ENCODE data around the gene CLINT1. TPM values are rescaled to one million over a fixed set of nuclear protein-coding genes. Genes with fewer than 3 reads are reported as not detected.
A peak's percentile ranks its signal among the peaks of the same experiment; 100 is the strongest.

Gene CLINT1
- polyA plus RNA-seq, 3 donors: 67.4 to 100 (median 71.9) TPM

DNA sequence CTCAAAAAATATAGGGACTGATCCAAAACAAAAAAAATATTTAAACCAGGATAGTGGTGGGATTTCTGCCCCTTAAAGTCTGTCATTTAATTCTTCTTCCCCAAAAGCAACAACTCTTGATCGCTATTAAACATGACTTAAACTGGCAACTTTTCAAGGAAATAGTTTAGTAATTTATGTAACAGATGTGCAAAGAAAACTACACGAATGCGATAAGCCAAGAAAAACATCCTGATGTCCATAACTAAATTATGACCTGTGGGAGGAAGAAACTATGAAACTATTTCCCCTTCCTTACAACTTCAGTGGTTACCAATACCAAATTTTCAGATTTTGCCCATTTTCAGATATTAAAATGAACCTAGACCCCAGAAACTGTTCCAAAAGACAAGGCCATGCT, 31.5 kb downstream of the CLINT1 start:
- peaks cover 2 to 4% of the 10 kb centered on the region in 2 donors for H3K36me3 ChIP-seq (replicated peaks in 1 of 2; ENCODE audit: control insufficient read depth in 1 of 2, insufficient read depth in 2 of 2, low read length in 2 of 2)
- Mint-ChIP-seq H3K27ac (peak overlapping the region in 1 of 7 donors; percentile 18), H3K4me1 (peaks cover 25% of the 10 kb centered on the region), H3K4me3 (no peak overlapping the region), H3K9me3 (peaks cover 0 to under 1% (median 0%) of the 10 kb centered on the region in 7 donors), H3K27me3 (ENCODE audit: low read depth in 3 of 3) (peaks cover 0 to 2% (median 0%) of the 10 kb centered on the region in 3 donors), H3K36me3 (peaks cover 2 to 10% of the 10 kb centered on the region in 2 donors)
- H3K27me3 ChIP-seq (ENCODE audit: control insufficient read depth in 2 of 2, insufficient read depth in 2 of 2, low read length in 2 of 2): no peaks in the 10 kb centered on the region
- H3K79me2 ChIP-seq (ENCODE audit: insufficient read depth, low read length): peaks cover 100% of the 10 kb centered on the region
- peaks cover 0 to 7% of the 10 kb centered on the region in 2 donors for H3K4me1 ChIP-seq (ENCODE audit: control insufficient read depth in 1 of 2, insufficient read depth in 2 of 2, low read length in 2 of 2)
- H3K27ac ChIP-seq (ENCODE audit: low read depth in 1 of 2, low read length in 2 of 2): no peak overlapping the region
- H4K20me1 ChIP-seq (ENCODE audit: insufficient read depth, low read length): peaks cover 99% of the 10 kb centered on the region
- TF ChIP-seq, protein P1, sequence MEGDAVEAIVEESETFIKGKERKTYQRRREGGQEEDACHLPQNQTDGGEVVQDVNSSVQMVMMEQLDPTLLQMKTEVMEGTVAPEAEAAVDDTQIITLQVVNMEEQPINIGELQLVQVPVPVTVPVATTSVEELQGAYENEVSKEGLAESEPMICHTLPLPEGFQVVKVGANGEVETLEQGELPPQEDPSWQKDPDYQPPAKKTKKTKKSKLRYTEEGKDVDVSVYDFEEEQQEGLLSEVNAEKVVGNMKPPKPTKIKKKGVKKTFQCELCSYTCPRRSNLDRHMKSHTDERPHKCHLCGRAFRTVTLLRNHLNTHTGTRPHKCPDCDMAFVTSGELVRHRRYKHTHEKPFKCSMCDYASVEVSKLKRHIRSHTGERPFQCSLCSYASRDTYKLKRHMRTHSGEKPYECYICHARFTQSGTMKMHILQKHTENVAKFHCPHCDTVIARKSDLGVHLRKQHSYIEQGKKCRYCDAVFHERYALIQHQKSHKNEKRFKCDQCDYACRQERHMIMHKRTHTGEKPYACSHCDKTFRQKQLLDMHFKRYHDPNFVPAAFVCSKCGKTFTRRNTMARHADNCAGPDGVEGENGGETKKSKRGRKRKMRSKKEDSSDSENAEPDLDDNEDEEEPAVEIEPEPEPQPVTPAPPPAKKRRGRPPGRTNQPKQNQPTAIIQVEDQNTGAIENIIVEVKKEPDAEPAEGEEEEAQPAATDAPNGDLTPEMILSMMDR (IDR thresholded peaks at IDR 0.05): no peak
- DNase-seq: no peak
- intact Hi-C loops (cut with micrococcal nuclease): loop anchor here in 1 of 2 donors (5.0 kb wide), 1 partner anchor 1280 kb away; no protein-coding TSS in a partner anchor
- no CpG with 5 or more reads among the region's 3 CpGs for WGBS (ENCODE audit: insufficient coverage)
- H3K4me3 ChIP-seq (replicated peaks in 1 of 3; ENCODE audit: low read depth in 2 of 3, low read length in 3 of 3): no peak overlapping the region
- H3K4me2 ChIP-seq (replicated peaks; ENCODE audit: extremely low read depth, low read length, poor library complexity, severe bottlenecking): no peak overlapping the region
- H3K9me3 ChIP-seq (replicated peaks in 1 of 2; ENCODE audit: control insufficient read depth in 1 of 2, insufficient read depth in 1 of 2, low read length in 2 of 2): no peaks in the 10 kb centered on the region
- H3K9ac ChIP-seq (ENCODE audit: insufficient read depth, low read length, poor library complexity, severe bottlenecking): no peak overlapping the region
- no peak overlapping the region for H2AFZ ChIP-seq (ENCODE audit: insufficient read depth, low read depth, low read length, poor library complexity, severe bottlenecking)

DNA sequence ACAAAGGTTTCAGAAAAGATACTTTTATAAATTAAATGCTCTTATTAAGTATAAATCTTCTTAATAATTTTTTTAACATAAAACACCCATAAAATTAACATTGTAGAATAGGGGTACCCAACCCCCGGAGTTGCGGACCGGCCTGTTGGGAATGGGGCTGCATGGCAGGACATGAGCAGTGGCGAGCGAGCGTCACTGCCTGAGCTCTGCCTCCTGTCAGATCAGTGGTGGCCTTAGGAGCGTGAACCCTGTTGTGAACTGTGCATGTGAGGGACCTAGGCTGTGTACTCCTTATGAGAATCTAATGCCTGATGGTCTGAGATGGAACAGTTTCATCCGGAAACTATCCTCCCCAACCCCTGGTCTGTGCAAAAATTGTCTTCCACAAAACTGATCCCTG, 35.3 kb downstream of the CLINT1 start:
- H3K27me3 ChIP-seq (ENCODE audit: control insufficient read depth in 2 of 2, insufficient read depth in 2 of 2, low read length in 2 of 2): no peaks in the 10 kb centered on the region
- peaks cover 0 to 7% of the 10 kb centered on the region in 2 donors for H3K4me1 ChIP-seq (ENCODE audit: control insufficient read depth in 1 of 2, insufficient read depth in 2 of 2, low read length in 2 of 2)
- no peak overlapping the region for H3K4me2 ChIP-seq (replicated peaks; ENCODE audit: extremely low read depth, low read length, poor library complexity, severe bottlenecking)
- H2AFZ ChIP-seq (ENCODE audit: insufficient read depth, low read depth, low read length, poor library complexity, severe bottlenecking): no peak overlapping the region
- DNase-seq: no peak
- intact Hi-C loops (cut with micrococcal nuclease): no loop called here
- 100% methylated on average over 6 of the region's 8 CpGs for WGBS (ENCODE audit: insufficient coverage)
- peaks cover 100% of the 10 kb centered on the region for H4K20me1 ChIP-seq (ENCODE audit: insufficient read depth, low read length)
- TF ChIP-seq, protein P1 (IDR thresholded peaks at IDR 0.05): no peak
- Mint-ChIP-seq H3K27ac (no peak overlapping the region), H3K36me3 (peaks cover 0 to 5% of the 10 kb centered on the region in 2 donors), H3K27me3 (ENCODE audit: low read depth in 3 of 3) (no peaks in the 10 kb centered on the region), H3K4me1 (peaks cover 25% of the 10 kb centered on the region), H3K4me3 (no peak overlapping the region), H3K9me3 (peaks cover 0 to 4% (median 3%) of the 10 kb centered on the region in 7 donors)
- H3K9me3 ChIP-seq (replicated peaks in 1 of 2; ENCODE audit: control insufficient read depth in 1 of 2, insufficient read depth in 1 of 2, low read length in 2 of 2): peaks cover 0 to 3% of the 10 kb centered on the region in 2 donors
- no peak overlapping the region for H3K4me3 ChIP-seq (replicated peaks in 1 of 3; ENCODE audit: low read depth in 2 of 3, low read length in 3 of 3)
- H3K27ac ChIP-seq (ENCODE audit: low read depth in 1 of 2, low read length in 2 of 2): no peak overlapping the region
- no peaks in the 10 kb centered on the region for H3K36me3 ChIP-seq (replicated peaks in 1 of 2; ENCODE audit: control insufficient read depth in 1 of 2, insufficient read depth in 2 of 2, low read length in 2 of 2)
- H3K79me2 ChIP-seq (ENCODE audit: insufficient read depth, low read length): peaks cover 100% of the 10 kb centered on the region
- no peak overlapping the region for H3K9ac ChIP-seq (ENCODE audit: insufficient read depth, low read length, poor library complexity, severe bottlenecking)

Data from CD14-positive monocyte (primary cell).